Activated CD4-positive, alpha-beta T cell treated with anti-CD3 and anti-CD28 coated beads, Interleukin-2, amount 10 ng/mL, durations not matched to agents 24 days and 14 days (primary cell): ENCODE results near the gene PRR7. TPM values are rescaled to one million over a fixed set of nuclear protein-coding genes. Genes with fewer than 3 reads are reported as not detected.
A peak's percentile ranks its signal among the peaks of the same experiment; 100 is the strongest.

Experiments used
- DNase-seq: peaks from one replicate; pipeline ENCODE4 v3.0.0; 2022
- H3K27ac Mint-ChIP-seq: one replicate; pipeline ENCODE4 v1.8.0; 2022; ENCODE audit warnings: mild to moderate bottlenecking, mixed read lengths
- H3K27me3 Mint-ChIP-seq: one replicate; pipeline ENCODE4 v1.8.0; 2022; ENCODE audit warnings: mixed read lengths
- H3K36me3 Mint-ChIP-seq: one replicate; pipeline ENCODE4 v1.8.0; 2022; ENCODE audit warnings: low read depth, mild to moderate bottlenecking, mixed read lengths
- H3K4me1 Mint-ChIP-seq: one replicate; pipeline ENCODE4 v1.8.0; 2021; ENCODE audit warnings: mixed read lengths
- H3K4me3 Mint-ChIP-seq: one replicate; pipeline ENCODE4 v1.8.0; 2022; ENCODE audit warnings: mild to moderate bottlenecking, moderate library complexity, mixed read lengths
- H3K9me3 Mint-ChIP-seq: one replicate; pipeline ENCODE4 v1.8.0; 2021; ENCODE audit warnings: mixed read lengths
- intact Hi-C: fragments of 100-400 bp; cut with micrococcal nuclease; formaldehyde crosslinking; loops from one replicate; pipeline ENCODE4 v1.15.1; 2023
- total RNA-seq: library from RNA; stranded (reverse); gene quantifications from 2 replicates; pipeline ENCODE4 v1.2.3, GENCODE V29; 2022

The PRR7 gene
- total RNA-seq, 1 donor from 2014 or later = 13.6 TPM

- Mint-ChIP-seq H3K27ac (no peak overlapping the region), H3K36me3 (no peaks in the 10 kb centered on the region), H3K4me1 (peaks cover 21% of the 10 kb centered on the region), H3K9me3 (no peaks in the 10 kb centered on the region), H3K27me3 (peaks cover 21% of the 10 kb centered on the region), H3K4me3 (no peak overlapping the region)
- intact Hi-C loops = loop anchor here (1.0 to 2.0 kb wide), 3 partner anchors 111 to 190 kb away; partner anchors contain the start of gene MXD3
- DNase-seq = peak; percentile 95
Observed at GRCh38 chr5:177500685-177501522, 54.3 kb downstream of the PRR7 start.

- no peak for DNase-seq
- Mint-ChIP-seq H3K27ac (no peak overlapping the region), H3K27me3 (peaks cover 21% of the 10 kb centered on the region), H3K36me3 (no peaks in the 10 kb centered on the region), H3K9me3 (no peaks in the 10 kb centered on the region), H3K4me3 (no peak overlapping the region), H3K4me1 (peaks cover 17% of the 10 kb centered on the region)
- intact Hi-C loops = loop anchor here (1.0 to 2.0 kb wide), 3 partner anchors 112 to 191 kb away; partner anchors contain the start of gene MXD3
Observed at GRCh38 chr5:177501874-177502678, 55.5 kb downstream of the PRR7 start.

- H3K27ac Mint-ChIP-seq = no peak overlapping the region
- intact Hi-C loops = no loop called here
- peaks cover 15% of the 10 kb centered on the region for H3K4me1 Mint-ChIP-seq
- H3K27me3 Mint-ChIP-seq = peaks cover 18% of the 10 kb centered on the region
- H3K4me3 Mint-ChIP-seq = no peak overlapping the region
- H3K36me3 Mint-ChIP-seq = no peaks in the 10 kb centered on the region
- H3K9me3 Mint-ChIP-seq = no peaks in the 10 kb centered on the region
- no peak for DNase-seq
Observed at GRCh38 chr5:177502886-177503285, 56.3 kb downstream of the PRR7 start.

GRCh38 chr5:177503351-177504085 is 56.9 kb downstream of the PRR7 start:
- H3K27me3 Mint-ChIP-seq = peaks cover 14% of the 10 kb centered on the region
- H3K4me1 Mint-ChIP-seq = peaks cover 10% of the 10 kb centered on the region
- DNase-seq = no peak
- H3K4me3 Mint-ChIP-seq = no peak overlapping the region
- H3K36me3 Mint-ChIP-seq = no peaks in the 10 kb centered on the region
- H3K27ac Mint-ChIP-seq = no peak overlapping the region
- no peaks in the 10 kb centered on the region for H3K9me3 Mint-ChIP-seq
- intact Hi-C loops = no loop called here

- intact Hi-C loops = no loop called here
- Mint-ChIP-seq H3K4me3 (no peak overlapping the region), H3K27ac (no peak overlapping the region), H3K36me3 (no peaks in the 10 kb centered on the region), H3K4me1 (peaks cover 9% of the 10 kb centered on the region), H3K9me3 (no peaks in the 10 kb centered on the region), H3K27me3 (peaks cover 8% of the 10 kb centered on the region)
- DNase-seq = no peak
Observed at GRCh38 chr5:177504086-177505056, 57.8 kb downstream of the PRR7 start.

- Mint-ChIP-seq H3K27me3 (peaks cover 3% of the 10 kb centered on the region), H3K36me3 (peaks cover 3% of the 10 kb centered on the region), H3K9me3 (no peaks in the 10 kb centered on the region), H3K4me1 (peaks cover 9% of the 10 kb centered on the region), H3K4me3 (no peak overlapping the region), H3K27ac (no peak overlapping the region)
- intact Hi-C loops = no loop called here
- no peak for DNase-seq
Observed at GRCh38 chr5:177505075-177505474, 58.5 kb downstream of the PRR7 start.

Other genes starting within 250 kb of the PRR7 start
- gene RAB24, start 143.1 kb upstream of the PRR7 start, total RNA-seq = 18.3 and 22.2 TPM in 2 replicates
- 248 and 257 TPM in 2 replicates for gene PRELID1, start 143.0 kb upstream of the PRR7 start, total RNA-seq
- gene MXD3, start 134.9 kb upstream of the PRR7 start, total RNA-seq = 9.1 and 11.7 TPM in 2 replicates
- gene LMAN2, start 95.1 kb upstream of the PRR7 start, total RNA-seq = 105 and 108 TPM in 2 replicates
- 45.3 and 49.3 TPM in 2 replicates for gene RGS14, start 88.9 kb upstream of the PRR7 start, total RNA-seq
- not detected in 2 replicates for gene SLC34A1, start 62.4 kb upstream of the PRR7 start, total RNA-seq
- gene PFN3, start 46.2 kb upstream of the PRR7 start, total RNA-seq = not detected in 2 replicates
- 2.7 and 2.8 TPM in 2 replicates for gene F12, start 37.2 kb upstream of the PRR7 start, total RNA-seq
- gene GRK6, start 20.1 kb upstream of the PRR7 start, total RNA-seq = 136 and 149 TPM in 2 replicates
- 22.0 and 23.5 TPM in 2 replicates for gene DBN1, start 26.8 kb downstream of the PRR7 start, total RNA-seq
- gene PDLIM7, start 50.8 kb downstream of the PRR7 start, total RNA-seq = 64.9 and 65.3 TPM in 2 replicates
- gene DOK3, start 63.0 kb downstream of the PRR7 start, total RNA-seq = 4.5 and 5.2 TPM in 2 replicates
- 157 and 172 TPM in 2 replicates for gene DDX41, start 70.1 kb downstream of the PRR7 start, total RNA-seq
- gene FAM193B, start 107.7 kb downstream of the PRR7 start, total RNA-seq = 71.2 and 85.5 TPM in 2 replicates
- 147 and 156 TPM in 2 replicates for gene TMED9, start 145.4 kb downstream of the PRR7 start, total RNA-seq
- gene B4GALT7, start 153.3 kb downstream of the PRR7 start, total RNA-seq = 26.5 and 27.7 TPM in 2 replicates